CD1c-positive myeloid dendritic cell (primary cell): ENCODE data around the gene MEGF8.
A peak's percentile ranks its signal among the peaks of the same experiment; 100 is the strongest.

Experiments used
- DNase-seq: peaks from one replicate; pipeline ENCODE4 v3.0.0-alpha.2; 2016; ENCODE audit errors: extremely low spot score

Gene MEGF8

GRCh38 chr19:42378225-42379215, 53.1 kb downstream of the MEGF8 start:
- no peak for DNase-seq

- DNase-seq = no peak
Observed at GRCh38 chr19:42380155-42380554, 54.7 kb downstream of the MEGF8 start.

- DNase-seq = peak; percentile 71
Observed at GRCh38 chr19:42386974-42387707, 61.7 kb downstream of the MEGF8 start.

- no peak for DNase-seq
Observed at GRCh38 chr19:42388851-42389489, 63.5 kb downstream of the MEGF8 start.

- DNase-seq = no peak
Observed at GRCh38 chr19:42389899-42390298, 64.5 kb downstream of the MEGF8 start, which contains the start of gene CNFN. TSS of gene CNFN (minus strand) at chr19:42390297. CDS start at chr19:42389037, 1,260 bp downstream.

GRCh38 chr19:42392165-42392564, 66.7 kb downstream of the MEGF8 start:
- DNase-seq = no peak

- no peak for DNase-seq
Observed at GRCh38 chr19:42394751-42395150, 69.3 kb downstream of the MEGF8 start.

- peak; percentile 98 for DNase-seq
Observed at GRCh38 chr19:42396381-42397262, 71.2 kb downstream of the MEGF8 start.

- DNase-seq = no peak
Observed at GRCh38 chr19:42397263-42398166, 72.1 kb downstream of the MEGF8 start.

- DNase-seq = no peak
Observed at GRCh38 chr19:42400404-42400803, 75.0 kb downstream of the MEGF8 start.

GRCh38 chr19:42401365-42402303, 76.2 kb downstream of the MEGF8 start:
- peak; percentile 71 for DNase-seq

- DNase-seq = no peak
Observed at GRCh38 chr19:42402376-42403116, 77.1 kb downstream of the MEGF8 start.

GRCh38 chr19:42403586-42403985, 78.2 kb downstream of the MEGF8 start:
- no peak for DNase-seq

GRCh38 chr19:42406111-42406510, 80.7 kb downstream of the MEGF8 start:
- DNase-seq = no peak

- no peak for DNase-seq
Observed at GRCh38 chr19:42407085-42407815, 81.8 kb downstream of the MEGF8 start.

- DNase-seq = no peak
Observed at GRCh38 chr19:42407816-42408175, 82.4 kb downstream of the MEGF8 start.

GRCh38 chr19:42409477-42409876, 84.0 kb downstream of the MEGF8 start:
- no peak for DNase-seq

- DNase-seq = no peak
Observed at GRCh38 chr19:42410371-42410770, 84.9 kb downstream of the MEGF8 start.
